Astrocyte of the cerebellum (primary cell): ENCODE data around the gene GHR.
A peak's percentile ranks its signal among the peaks of the same experiment; 100 is the strongest.

Experiments used
- DNase-seq: peaks from one replicate; pipeline ENCODE4 v3.0.0-alpha.2; 2011; ENCODE audit warnings: low read depth
- H3K4me3 ChIP-seq: 2 replicates; pipeline ENCODE4 v1.5.1; 2011; ENCODE audit warnings: mild to moderate bottlenecking, low read depth, low read length, moderate library complexity
- CTCF ChIP-seq: IDR thresholded peaks from 2 replicates; pipeline ENCODE4 v1.5.1; 2012; ENCODE audit warnings: low read length, low read depth, moderate library complexity, mild to moderate bottlenecking; ENCODE audit errors: missing control alignments
- in situ Hi-C: cut with HindIII; loops from 2 replicates; pipeline ENCODE4 v1.10.0; 2017; ENCODE audit warnings: low sequenced_read_pairs

The GHR gene

GRCh38 chr5:42419294-42419693 is 3.9 kb upstream of the GHR start:
- in situ Hi-C loops, result no loop called here
- no peak for DNase-seq
- no peak overlapping the region for H3K4me3 ChIP-seq
- TF ChIP-seq CTCF, result no peak

- DNase-seq, result no peak
- TF ChIP-seq CTCF, result no peak
- peak overlapping the region; percentile 59 for H3K4me3 ChIP-seq
Observed at GRCh38 chr5:42422656-42423280, 471 bp upstream of the GHR start.

GRCh38 chr5:42426016-42426415 is 2.8 kb downstream of the GHR start:
- in situ Hi-C loops, result no loop called here

More at GRCh38 chr5:42422656-42423280, 471 bp upstream of the GHR start:
- in situ Hi-C loops, result no loop called here

GRCh38 chr5:42429694-42430093 is 6.5 kb downstream of the GHR start:
- no peak overlapping the region for H3K4me3 ChIP-seq
- in situ Hi-C loops, result no loop called here
- no peak for TF ChIP-seq CTCF
- no peak for DNase-seq

More at GRCh38 chr5:42426016-42426415, 2.8 kb downstream of the GHR start:
- DNase-seq, result no peak
- TF ChIP-seq CTCF, result no peak
- no peak overlapping the region for H3K4me3 ChIP-seq

GRCh38 chr5:42434047-42434724 is 10.9 kb downstream of the GHR start:
- in situ Hi-C loops, result no loop called here
- DNase-seq, result no peak
- no peak for TF ChIP-seq CTCF
- no peak overlapping the region for H3K4me3 ChIP-seq

- in situ Hi-C loops, result no loop called here
- no peak for DNase-seq
- no peak overlapping the region for H3K4me3 ChIP-seq
- TF ChIP-seq CTCF, result no peak
Observed at GRCh38 chr5:42436051-42436450, 12.8 kb downstream of the GHR start.
